LNCaP clone FGC (cell line): Measurements from ENCODE around the gene UNC13C.
A peak's percentile ranks its signal among the peaks of the same experiment; 100 is the strongest.

ENCODE experiments used
- DNase-seq: peaks from one replicate; pipeline ENCODE4 v3.0.0-alpha.2; 2011; ENCODE audit warnings: low read depth
- H3K4me3 ChIP-seq: 2 replicates; pipeline ENCODE4 v1.5.1; 2011; ENCODE audit warnings: mild to moderate bottlenecking, low read depth, low read length, control low read depth
- TF ChIP-seq, protein P1 (sequence below): IDR thresholded peaks from 2 replicates; pipeline ENCODE4 v1.5.1; 2012; ENCODE audit warnings: mild to moderate bottlenecking; ENCODE audit not compliant: control insufficient read depth, insufficient read depth; ENCODE audit errors: extremely low read depth

The UNC13C gene

DNA sequence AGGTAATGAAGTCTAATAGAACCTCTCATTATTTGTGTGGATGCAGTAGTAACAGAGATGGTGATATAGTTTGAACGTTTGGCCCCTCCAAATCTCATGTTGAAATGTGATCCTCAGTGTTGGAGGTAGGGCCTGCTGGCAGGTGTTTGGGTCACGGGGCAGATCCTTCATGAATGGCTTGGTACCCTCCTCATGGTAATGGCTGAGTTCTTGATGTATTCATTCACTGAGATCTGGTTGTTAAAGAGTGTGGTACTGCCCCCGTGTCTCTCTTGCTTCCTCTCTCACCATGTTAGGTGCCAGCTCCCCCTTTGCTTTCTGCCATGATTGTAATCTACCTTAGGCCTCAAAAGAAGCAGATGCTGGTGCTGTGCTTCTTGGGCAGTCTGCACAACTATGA is 606.8 kb downstream of the UNC13C start:
- DNase-seq = no peak
- TF ChIP-seq, protein P1, sequence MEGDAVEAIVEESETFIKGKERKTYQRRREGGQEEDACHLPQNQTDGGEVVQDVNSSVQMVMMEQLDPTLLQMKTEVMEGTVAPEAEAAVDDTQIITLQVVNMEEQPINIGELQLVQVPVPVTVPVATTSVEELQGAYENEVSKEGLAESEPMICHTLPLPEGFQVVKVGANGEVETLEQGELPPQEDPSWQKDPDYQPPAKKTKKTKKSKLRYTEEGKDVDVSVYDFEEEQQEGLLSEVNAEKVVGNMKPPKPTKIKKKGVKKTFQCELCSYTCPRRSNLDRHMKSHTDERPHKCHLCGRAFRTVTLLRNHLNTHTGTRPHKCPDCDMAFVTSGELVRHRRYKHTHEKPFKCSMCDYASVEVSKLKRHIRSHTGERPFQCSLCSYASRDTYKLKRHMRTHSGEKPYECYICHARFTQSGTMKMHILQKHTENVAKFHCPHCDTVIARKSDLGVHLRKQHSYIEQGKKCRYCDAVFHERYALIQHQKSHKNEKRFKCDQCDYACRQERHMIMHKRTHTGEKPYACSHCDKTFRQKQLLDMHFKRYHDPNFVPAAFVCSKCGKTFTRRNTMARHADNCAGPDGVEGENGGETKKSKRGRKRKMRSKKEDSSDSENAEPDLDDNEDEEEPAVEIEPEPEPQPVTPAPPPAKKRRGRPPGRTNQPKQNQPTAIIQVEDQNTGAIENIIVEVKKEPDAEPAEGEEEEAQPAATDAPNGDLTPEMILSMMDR = no peak
- no peak overlapping the region for H3K4me3 ChIP-seq

DNA sequence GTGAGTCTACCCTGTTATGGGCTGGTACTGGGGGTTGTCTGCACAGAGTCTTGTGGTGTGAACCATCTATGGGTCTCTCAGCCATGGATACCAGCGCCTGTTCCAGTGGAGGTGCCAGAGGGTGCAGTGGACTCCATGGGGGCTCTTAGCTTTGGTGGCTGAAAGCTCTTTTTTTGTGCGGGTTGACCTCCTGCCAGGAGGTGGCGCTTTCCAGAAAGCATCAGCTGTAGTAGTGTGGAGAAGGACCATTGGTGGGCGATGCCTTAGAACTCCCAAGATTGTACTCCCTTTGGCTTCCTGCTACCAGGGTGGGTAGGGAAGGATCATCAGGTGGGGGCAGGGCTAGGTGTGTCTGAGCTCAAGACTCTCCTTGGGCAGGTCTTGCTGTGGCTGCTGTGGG is 615.9 kb downstream of the UNC13C start:
- TF ChIP-seq, protein P1 = no peak
- H3K4me3 ChIP-seq = no peak overlapping the region
- no peak for DNase-seq

DNA sequence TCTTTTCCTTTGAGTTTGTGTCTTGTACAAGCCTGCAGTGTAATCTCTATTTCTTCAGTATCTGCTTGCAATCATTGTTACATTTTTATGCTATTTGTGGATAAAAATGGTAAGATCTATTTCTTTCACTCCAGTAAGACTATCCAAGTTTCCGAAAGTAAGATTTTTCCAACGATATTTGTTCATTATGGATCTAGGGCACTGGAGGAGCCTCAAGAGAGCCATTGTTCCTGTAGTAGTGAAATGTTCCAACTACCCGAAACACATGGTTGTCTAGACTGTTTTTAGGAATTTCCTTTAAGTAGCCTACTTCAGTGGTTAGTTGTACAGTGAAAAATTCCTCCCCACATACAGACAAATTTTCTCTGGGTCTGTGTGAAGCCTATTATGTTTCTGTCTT is 621.1 kb downstream of the UNC13C start:
- no peak overlapping the region for H3K4me3 ChIP-seq
- TF ChIP-seq, protein P1 = no peak
- DNase-seq = no peak

DNA sequence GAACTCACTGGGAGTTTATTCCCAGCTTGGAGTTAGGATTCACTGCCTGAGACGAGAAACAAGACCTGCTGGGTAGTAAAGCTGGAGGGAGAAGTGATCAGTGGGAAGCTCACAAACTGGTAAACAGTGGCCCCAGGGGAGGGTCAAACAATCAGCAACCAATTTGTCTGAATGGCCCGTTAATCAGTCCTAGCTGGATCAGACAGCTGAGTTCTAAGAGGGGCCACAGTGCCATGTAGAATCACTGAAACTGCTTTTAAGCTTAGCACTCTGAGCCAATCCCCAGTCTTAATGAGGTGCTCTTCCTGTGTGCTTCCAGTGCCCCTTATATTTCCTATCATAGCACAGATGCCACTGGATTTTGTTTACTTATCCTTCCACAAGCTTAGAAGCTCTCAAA is 626.8 kb downstream of the UNC13C start:
- H3K4me3 ChIP-seq = no peak overlapping the region
- TF ChIP-seq, protein P1 = no peak
- DNase-seq = no peak

DNA sequence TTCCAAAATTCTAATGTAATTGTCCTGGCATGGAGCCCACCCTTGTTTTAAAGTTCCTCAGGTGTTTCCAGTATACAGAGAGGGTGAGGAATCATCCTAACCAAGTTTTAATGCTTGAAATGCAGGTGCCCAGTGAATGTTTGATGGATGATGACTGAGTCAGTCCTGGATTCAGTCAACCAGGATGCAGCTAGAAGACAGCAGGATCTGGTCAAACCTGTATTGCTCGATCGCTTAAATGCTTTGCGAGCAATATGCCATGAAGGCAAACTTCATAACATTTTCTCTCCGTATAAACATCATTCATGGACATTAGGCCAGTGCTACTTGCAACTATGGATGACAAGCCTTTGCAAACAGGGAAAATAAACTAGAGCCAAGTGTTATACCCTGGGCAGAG is 627.3 kb downstream of the UNC13C start:
- TF ChIP-seq, protein P1 = no peak
- peak; percentile 58 for DNase-seq
- H3K4me3 ChIP-seq = no peak overlapping the region

DNA sequence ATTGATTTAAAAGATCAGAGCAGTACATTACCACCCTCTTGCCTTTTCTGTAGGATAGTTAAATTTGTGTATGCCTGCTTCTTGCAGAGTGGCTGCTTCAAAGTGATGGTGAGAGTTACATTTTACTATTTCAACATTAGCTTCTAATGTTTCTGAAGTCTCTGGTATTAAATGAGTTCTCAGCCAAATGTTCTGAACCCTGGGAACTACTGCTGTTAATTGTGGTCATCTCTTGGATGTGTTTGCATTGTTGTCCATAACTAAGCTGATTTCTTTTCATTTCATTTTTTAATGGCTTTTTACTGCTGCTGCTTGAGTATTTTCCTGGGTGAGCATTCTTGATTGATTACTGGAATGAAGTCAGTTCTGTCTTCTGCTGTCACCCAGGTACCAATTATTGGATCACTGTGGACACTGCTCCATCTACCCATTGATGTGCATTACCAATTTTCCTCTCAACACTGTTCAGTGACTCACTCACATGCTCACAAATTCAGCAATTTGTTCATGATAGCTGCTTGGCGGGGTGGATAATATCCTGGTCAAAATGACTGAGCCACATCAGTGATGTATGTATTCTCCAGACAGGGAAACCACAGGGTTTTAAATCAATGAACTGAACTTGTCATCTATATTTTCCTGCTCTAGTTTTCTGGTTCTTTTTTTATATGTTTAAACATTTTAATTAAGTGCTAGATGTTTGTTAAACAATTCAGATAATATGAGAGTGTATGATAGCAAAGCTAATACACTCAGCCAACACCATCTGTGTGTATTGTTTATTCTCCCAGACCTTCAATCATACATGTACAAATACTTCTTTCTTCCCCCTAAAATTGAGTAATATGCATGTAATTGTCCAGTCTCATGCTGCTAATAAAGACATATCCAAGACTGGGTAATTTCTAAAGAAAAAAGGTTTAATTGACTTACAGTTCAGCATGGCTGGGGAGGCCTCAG is 630.9 kb downstream of the UNC13C start:
- no peak overlapping the region for H3K4me3 ChIP-seq
- TF ChIP-seq, protein P1 = no peak
- no peak for DNase-seq
